Testis (tissue), 2 donors: ENCODE measurements around the gene SLC2A10.

Experiments
- CTCF ChIP-seq, 3 experiments: fragments of 450-650 bp in 2 of 3; fragments of 200-600 bp in 1 of 3; sonication (generic) in 1 of 3; IDR thresholded peaks; one replicate each; pipeline ENCODE4 v1.5.1; 2016 to 2019; ENCODE audit warnings: antibody characterized with exemption in 3 of 3, mild to moderate bottlenecking in 2 of 3, moderate library complexity in 1 of 3
- POLR2A ChIP-seq: fragments of 450-650 bp; IDR thresholded peaks from one replicate; pipeline ENCODE4 v1.6.1; 2017; ENCODE audit warnings: antibody characterized with exemption, mild to moderate bottlenecking, moderate library complexity

DNA sequence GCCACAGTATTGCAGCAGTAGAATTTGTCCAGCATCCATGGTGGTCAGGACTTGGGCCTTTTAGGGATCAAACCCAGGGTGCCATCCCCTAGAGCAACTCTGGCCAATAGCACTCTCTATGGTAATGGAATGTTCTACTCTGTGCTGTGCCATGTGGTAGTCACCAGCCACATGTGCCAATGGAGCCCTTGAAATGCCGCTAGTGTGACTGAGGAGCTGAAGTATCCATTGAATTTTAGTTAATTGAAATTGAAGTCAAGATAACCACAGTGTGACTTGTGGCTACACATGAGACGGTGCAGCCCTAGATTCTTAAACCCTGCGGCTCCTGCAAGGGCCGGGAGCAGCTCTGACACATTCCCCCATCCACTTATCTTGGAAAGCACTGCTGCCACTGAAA, 54.6 kb downstream of the SLC2A10 start:
- TF ChIP-seq CTCF (IDR thresholded peaks at IDR 0.05): no peak
- no peak for TF ChIP-seq POLR2A
